ENCODE measurements around the gene SPTBN4.

SPTBN4 gene

GRCh38 chr19:40601134-40601974, 134.6 kb downstream of the SPTBN4 start, which contains the start of gene LTBP4:
LTBP4 (plus strand) TSS chr19:40601369; CDS start chr19:40601388, 19 bp downstream.
- DNase-seq (ENCODE audit: low read depth, low spot score): peak; percentile 59

GRCh38 chr19:40603071-40603388, 136.2 kb downstream of the SPTBN4 start:
- DNase-seq (ENCODE audit: low read depth, low spot score): no peak

- DNase-seq (ENCODE audit: low read depth, low spot score): peak; percentile 95
Measured at GRCh38 chr19:40603389-40604170, 136.8 kb downstream of the SPTBN4 start.

- no peak for DNase-seq (ENCODE audit: low read depth, low spot score)
Measured at GRCh38 chr19:40604171-40604646, 137.4 kb downstream of the SPTBN4 start.

GRCh38 chr19:40604647-40605215, 137.9 kb downstream of the SPTBN4 start:
- DNase-seq (ENCODE audit: low read depth, low spot score): no peak

- DNase-seq (ENCODE audit: low read depth, low spot score): peak; percentile 79
Measured at GRCh38 chr19:40605216-40605971, 138.6 kb downstream of the SPTBN4 start.

- no peak for DNase-seq (ENCODE audit: low read depth, low spot score)
Measured at GRCh38 chr19:40607311-40608239, 140.8 kb downstream of the SPTBN4 start.

- DNase-seq (ENCODE audit: low read depth, low spot score): no peak
Measured at GRCh38 chr19:40608240-40608621, 141.4 kb downstream of the SPTBN4 start.

GRCh38 chr19:40608957-40609356, 142.2 kb downstream of the SPTBN4 start:
- DNase-seq (ENCODE audit: low read depth, low spot score): no peak

GRCh38 chr19:40609561-40610395, 143.0 kb downstream of the SPTBN4 start:
- DNase-seq (ENCODE audit: low read depth, low spot score): peak; percentile 86

- DNase-seq (ENCODE audit: low read depth, low spot score): peak; percentile 42
Measured at GRCh38 chr19:40610396-40611064, 143.7 kb downstream of the SPTBN4 start.

- DNase-seq (ENCODE audit: low read depth, low spot score): no peak
Measured at GRCh38 chr19:40611096-40611495, 144.3 kb downstream of the SPTBN4 start.

GRCh38 chr19:40611900-40612698, 145.3 kb downstream of the SPTBN4 start:
- DNase-seq (ENCODE audit: low read depth, low spot score): no peak

- DNase-seq (ENCODE audit: low read depth, low spot score): peak; percentile 46
Measured at GRCh38 chr19:40612831-40613689, 146.3 kb downstream of the SPTBN4 start.

- peak; percentile 74 for DNase-seq (ENCODE audit: low read depth, low spot score)
Measured at GRCh38 chr19:40613690-40614621, 147.2 kb downstream of the SPTBN4 start.
